GM23338 (cell line): ENCODE data around the gene LMF1. TPM values are rescaled to one million over a fixed set of nuclear protein-coding genes. Genes with fewer than 3 reads are reported as not detected.

Experiments
- ATAC-seq: fragments of 200-7000 bp; cut with Tn5 transposase; 3 replicates; pipeline ENCODE4 v1.9.1; 2020
- DNase-seq: peaks from one replicate; pipeline ENCODE4 v3.0.0-alpha.2; 2015; ENCODE audit warnings: low spot score
- H2AFZ ChIP-seq: fragments of 200-600 bp; sonication (generic); 2 replicates; pipeline ENCODE4 v1.8.0; 2016; ENCODE audit warnings: antibody characterized with exemption, mild to moderate bottlenecking, moderate library complexity
- H3F3A ChIP-seq: fragments of 200-600 bp; sonication (generic); replicated peaks from 2 replicates; pipeline ENCODE4 v1.8.0; 2017; ENCODE audit warnings: antibody characterized with exemption, mixed run types, low read depth
- H3K27ac ChIP-seq: fragments of 200-600 bp; sonication (generic); 2 replicates; pipeline ENCODE4 v1.6.1; 2016; ENCODE audit warnings: low read depth
- H3K27me3 ChIP-seq: fragments of 200-600 bp; sonication (generic); 2 replicates; pipeline ENCODE4 v1.8.0; 2016; ENCODE audit warnings: mild to moderate bottlenecking, mixed run types, moderate library complexity; ENCODE audit not compliant: insufficient read depth
- H3K36me3 ChIP-seq: fragments of 200-600 bp; sonication (generic); 2 replicates; pipeline ENCODE4 v1.8.0; 2016; ENCODE audit warnings: mild to moderate bottlenecking; ENCODE audit not compliant: insufficient read depth
- H3K4me1 ChIP-seq: fragments of 200-600 bp; sonication (generic); 2 replicates; pipeline ENCODE4 v1.8.0; 2016; ENCODE audit warnings: mild to moderate bottlenecking, moderate library complexity; ENCODE audit not compliant: insufficient read depth
- H3K4me2 ChIP-seq: fragments of 200-600 bp; sonication (generic); 2 replicates; pipeline ENCODE4 v1.7.1; 2017; ENCODE audit warnings: mixed run types
- H3K4me3 ChIP-seq: fragments of 200-600 bp; sonication (generic); 2 replicates; pipeline ENCODE4 v1.6.1; 2016; ENCODE audit warnings: mixed run types
- H3K79me2 ChIP-seq: fragments of 200-600 bp; sonication (generic); replicated peaks from 2 replicates; pipeline ENCODE4 v1.8.0; 2017; ENCODE audit warnings: mild to moderate bottlenecking; ENCODE audit not compliant: insufficient read depth
- H3K9me2 ChIP-seq: fragments of 200-600 bp; sonication (generic); 2 replicates; pipeline ENCODE4 v1.8.0; 2017; ENCODE audit not compliant: insufficient read depth
- H4K20me1 ChIP-seq: fragments of 200-600 bp; sonication (generic); replicated peaks from 2 replicates; pipeline ENCODE4 v1.8.0; 2017; ENCODE audit warnings: mild to moderate bottlenecking; ENCODE audit not compliant: insufficient read depth
- H3K27ac Mint-ChIP-seq: 2 replicates; pipeline ENCODE4 v1.8.0; 2020; ENCODE audit warnings: inconsistent platforms, mild to moderate bottlenecking, moderate library complexity, mixed read lengths
- H3K27me3 Mint-ChIP-seq: 3 replicates; pipeline ENCODE4 v1.8.0; 2022; ENCODE audit warnings: low read depth, mild to moderate bottlenecking, moderate library complexity, mixed read lengths, inconsistent platforms; ENCODE audit not compliant: insufficient read depth, poor library complexity
- H3K36me3 Mint-ChIP-seq: 3 replicates; pipeline ENCODE4 v1.8.0; 2021; ENCODE audit warnings: low read depth, mild to moderate bottlenecking, inconsistent platforms, moderate library complexity, mixed read lengths
- H3K4me1 Mint-ChIP-seq: 3 replicates; pipeline ENCODE4 v1.8.0; 2020; ENCODE audit warnings: mild to moderate bottlenecking, inconsistent platforms, mixed read lengths
- H3K4me3 Mint-ChIP-seq: 3 replicates; pipeline ENCODE4 v1.8.0; 2021; ENCODE audit warnings: moderate library complexity, mild to moderate bottlenecking, inconsistent platforms, mixed read lengths
- H3K9me3 Mint-ChIP-seq: 3 replicates; pipeline ENCODE4 v1.8.0; 2020; ENCODE audit warnings: moderate library complexity, mild to moderate bottlenecking, inconsistent platforms, mixed read lengths
- CREB1 ChIP-seq: fragments of 250-450 bp; sonication (Bioruptor Pico); IDR thresholded peaks from 2 replicates; pipeline ENCODE4 v1.5.0; 2020; ENCODE audit warnings: low read depth, mild to moderate bottlenecking, moderate library complexity
- EZH2 ChIP-seq: fragments of 200-600 bp; sonication (generic); IDR thresholded peaks from one replicate; pipeline ENCODE4 v1.8.0; 2017; ENCODE audit warnings: antibody characterized with exemption, mild to moderate bottlenecking, low read depth; ENCODE audit not compliant: unreplicated experiment
- EZH2phosphoT487 ChIP-seq: fragments of 200-600 bp; sonication (generic); IDR thresholded peaks from one replicate; pipeline ENCODE4 v1.8.1; 2018; ENCODE audit warnings: antibody characterized with exemption; ENCODE audit not compliant: unreplicated experiment
- JUNB ChIP-seq: IDR thresholded peaks from one replicate; pipeline ENCODE4 v1.6.1; 2016; ENCODE audit warnings: antibody characterized with exemption; ENCODE audit not compliant: unreplicated experiment
- NANOG ChIP-seq: IDR thresholded peaks from 2 replicates; pipeline ENCODE4 v1.6.1; 2016; ENCODE audit warnings: antibody characterized with exemption, borderline replicate concordance
- POLR2AphosphoS5 ChIP-seq: IDR thresholded peaks from 2 replicates; pipeline ENCODE4 v1.6.1; 2016; ENCODE audit warnings: antibody characterized with exemption, low read depth
- REST ChIP-seq: IDR thresholded peaks from one replicate; pipeline ENCODE4 v1.6.1; 2018; ENCODE audit warnings: antibody characterized with exemption; ENCODE audit not compliant: unreplicated experiment
- STAT1 ChIP-seq: IDR thresholded peaks from one replicate; pipeline ENCODE4 v1.6.1; 2016; ENCODE audit warnings: antibody characterized with exemption; ENCODE audit not compliant: unreplicated experiment
- ZNF114 ChIP-seq: fragments of 250-450 bp; sonication (Bioruptor Pico); IDR thresholded peaks from 2 replicates; pipeline ENCODE4 v1.5.0; 2020; ENCODE audit warnings: mild to moderate bottlenecking, moderate library complexity
- polyA plus RNA-seq: library from polyadenylated mRNA; unstranded; fragments of >200 nt; fragmentation: Nextera tagmentation; extraction: Ambion mirVana; gene quantifications from 2 replicates; pipeline ENCODE4 v1.2.1, GENCODE V29; 2016
- total RNA-seq: library from RNA; depleted of rRNA; stranded (reverse); fragments of >200 nt; shearing (Covaris generic); gene quantifications from 2 replicates; pipeline ENCODE4 v1.2.3, GENCODE V29; 2014
- TF ChIP-seq, protein P1 (sequence below): IDR thresholded peaks from 2 replicates; pipeline ENCODE4 v1.6.1; 2016; ENCODE audit warnings: antibody characterized with exemption
- TF ChIP-seq, protein P2 (sequence below), 2 experiments: fragments of 200-600 bp in 1 of 2; sonication (generic) in 1 of 2; conservative IDR thresholded peaks; 2 replicates each; pipeline versions ENCODE4 v1.5.1 to v1.6.1; 2016 to 2017; ENCODE audit warnings: antibody characterized with exemption in 2 of 2, low read depth in 2 of 2, mild to moderate bottlenecking in 2 of 2, moderate library complexity in 1 of 2

LMF1 gene
- total and polyA plus RNA-seq, 2 experiments from 2014 or later: 4.2 to 10.1 TPM

DNA sequence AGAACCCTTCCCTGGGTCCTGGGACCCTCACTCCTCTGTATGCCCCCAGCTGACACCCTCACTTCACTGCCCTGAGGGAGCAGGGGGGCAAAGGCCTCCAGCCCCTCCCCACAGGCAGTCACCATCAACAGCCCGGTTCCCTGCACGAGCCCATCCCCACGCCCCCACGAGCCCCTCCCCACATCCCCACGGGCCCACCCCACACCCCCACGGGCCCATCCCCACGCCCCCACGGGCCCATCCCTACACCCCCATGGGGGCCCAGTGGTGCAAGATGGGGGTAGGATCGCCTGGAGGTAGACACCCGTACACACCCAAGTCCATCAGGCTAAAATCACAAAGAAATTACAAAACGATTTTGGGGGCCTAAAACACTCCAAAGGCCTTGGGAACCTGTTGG, 42.3 kb downstream of the LMF1 start:
- no peaks in the 10 kb centered on the region for H4K20me1 ChIP-seq
- peaks cover 36% of the 10 kb centered on the region for H3K9me3 Mint-ChIP-seq
- H3K9me2 ChIP-seq: 0 out of 2 replicates have a peak, but pooled peaks cover 2% of the 10 kb centered on the region
- peaks cover 13% of the 10 kb centered on the region for H3K4me1 Mint-ChIP-seq
- no peak overlapping the region for H3K4me2 ChIP-seq
- H3F3A ChIP-seq: peaks cover 6% of the 10 kb centered on the region; the same call in 1 of the 2 replicates
- 0 out of 2 replicates have a peak, but pooled peaks cover 5% of the 10 kb centered on the region for H3K4me1 ChIP-seq
- H3K4me3 ChIP-seq: no peak overlapping the region
- H3K27me3 ChIP-seq: no peaks in the 10 kb centered on the region
- no peak overlapping the region for H3K27ac Mint-ChIP-seq
- 0 out of 2 replicates have a peak, but pooled peaks cover 5% of the 10 kb centered on the region for H3K36me3 ChIP-seq
- no peak overlapping the region for H3K4me3 Mint-ChIP-seq
- no peak overlapping the region for H2AFZ ChIP-seq
- DNase-seq (no peak), ATAC-seq (no peak)
- peaks cover 15% of the 10 kb centered on the region for H3K36me3 Mint-ChIP-seq
- H3K27ac ChIP-seq: no peak overlapping the region
- no peaks in the 10 kb centered on the region for H3K79me2 ChIP-seq
- TF ChIP-seq EZH2: no peak
- peaks cover 3% of the 10 kb centered on the region for H3K27me3 Mint-ChIP-seq

GRCh38 chr16:927931-928330, 42.9 kb downstream of the LMF1 start:
- Mint-ChIP-seq H3K27me3 (peaks cover 3% of the 10 kb centered on the region), H3K4me3 (no peak overlapping the region), H3K36me3 (peaks cover 19% of the 10 kb centered on the region), H3K9me3 (peaks cover 42% of the 10 kb centered on the region), H3K27ac (no peak overlapping the region), H3K4me1 (peaks cover 13% of the 10 kb centered on the region)
- peaks cover 6% of the 10 kb centered on the region; the same call in 1 of the 2 replicates for H3F3A ChIP-seq
- H3K4me2 ChIP-seq: no peak overlapping the region
- H2AFZ ChIP-seq: no peak overlapping the region
- 0 out of 2 replicates have a peak, but pooled peaks cover 5% of the 10 kb centered on the region for H3K36me3 ChIP-seq
- no peaks in the 10 kb centered on the region for H3K27me3 ChIP-seq
- ATAC-seq (no peak), DNase-seq (no peak)
- no peaks in the 10 kb centered on the region for H3K79me2 ChIP-seq
- no peaks in the 10 kb centered on the region for H4K20me1 ChIP-seq
- no peak overlapping the region for H3K4me3 ChIP-seq
- 0 out of 2 replicates have a peak, but pooled peaks cover 5% of the 10 kb centered on the region for H3K4me1 ChIP-seq
- H3K27ac ChIP-seq: no peak overlapping the region
- H3K9me2 ChIP-seq: 0 out of 2 replicates have a peak, but pooled peaks cover 2% of the 10 kb centered on the region
- TF ChIP-seq POLR2AphosphoS5 (no peak), NANOG (no peak), ZNF114 (CRISPR knock-in tag) (no peak), EZH2phosphoT487 (no peak), STAT1 (no peak), CREB1 (CRISPR knock-in tag) (no peak), JUNB (no peak), REST (no peak)
- TF ChIP-seq, protein P1, sequence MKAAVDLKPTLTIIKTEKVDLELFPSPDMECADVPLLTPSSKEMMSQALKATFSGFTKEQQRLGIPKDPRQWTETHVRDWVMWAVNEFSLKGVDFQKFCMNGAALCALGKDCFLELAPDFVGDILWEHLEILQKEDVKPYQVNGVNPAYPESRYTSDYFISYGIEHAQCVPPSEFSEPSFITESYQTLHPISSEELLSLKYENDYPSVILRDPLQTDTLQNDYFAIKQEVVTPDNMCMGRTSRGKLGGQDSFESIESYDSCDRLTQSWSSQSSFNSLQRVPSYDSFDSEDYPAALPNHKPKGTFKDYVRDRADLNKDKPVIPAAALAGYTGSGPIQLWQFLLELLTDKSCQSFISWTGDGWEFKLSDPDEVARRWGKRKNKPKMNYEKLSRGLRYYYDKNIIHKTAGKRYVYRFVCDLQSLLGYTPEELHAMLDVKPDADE: no peak
- TF ChIP-seq, protein P2, sequence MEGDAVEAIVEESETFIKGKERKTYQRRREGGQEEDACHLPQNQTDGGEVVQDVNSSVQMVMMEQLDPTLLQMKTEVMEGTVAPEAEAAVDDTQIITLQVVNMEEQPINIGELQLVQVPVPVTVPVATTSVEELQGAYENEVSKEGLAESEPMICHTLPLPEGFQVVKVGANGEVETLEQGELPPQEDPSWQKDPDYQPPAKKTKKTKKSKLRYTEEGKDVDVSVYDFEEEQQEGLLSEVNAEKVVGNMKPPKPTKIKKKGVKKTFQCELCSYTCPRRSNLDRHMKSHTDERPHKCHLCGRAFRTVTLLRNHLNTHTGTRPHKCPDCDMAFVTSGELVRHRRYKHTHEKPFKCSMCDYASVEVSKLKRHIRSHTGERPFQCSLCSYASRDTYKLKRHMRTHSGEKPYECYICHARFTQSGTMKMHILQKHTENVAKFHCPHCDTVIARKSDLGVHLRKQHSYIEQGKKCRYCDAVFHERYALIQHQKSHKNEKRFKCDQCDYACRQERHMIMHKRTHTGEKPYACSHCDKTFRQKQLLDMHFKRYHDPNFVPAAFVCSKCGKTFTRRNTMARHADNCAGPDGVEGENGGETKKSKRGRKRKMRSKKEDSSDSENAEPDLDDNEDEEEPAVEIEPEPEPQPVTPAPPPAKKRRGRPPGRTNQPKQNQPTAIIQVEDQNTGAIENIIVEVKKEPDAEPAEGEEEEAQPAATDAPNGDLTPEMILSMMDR (conservative IDR thresholded peaks at IDR 0.05; ENCODE audit: low read depth in 2 of 2): no peak
